ENCODE data around the gene NDUFS1. TPM values are rescaled to one million over a fixed set of nuclear protein-coding genes. Genes with fewer than 3 reads are reported as not detected.
"Not testable (repeated sequence)": the region's sequence is repeated elsewhere in the genome, so short reads cannot be mapped to it uniquely, and the experiment has no call there.

Gene NDUFS1
- total RNA-seq, 1 donor from 2014 or later, result 86.8 TPM

DNA sequence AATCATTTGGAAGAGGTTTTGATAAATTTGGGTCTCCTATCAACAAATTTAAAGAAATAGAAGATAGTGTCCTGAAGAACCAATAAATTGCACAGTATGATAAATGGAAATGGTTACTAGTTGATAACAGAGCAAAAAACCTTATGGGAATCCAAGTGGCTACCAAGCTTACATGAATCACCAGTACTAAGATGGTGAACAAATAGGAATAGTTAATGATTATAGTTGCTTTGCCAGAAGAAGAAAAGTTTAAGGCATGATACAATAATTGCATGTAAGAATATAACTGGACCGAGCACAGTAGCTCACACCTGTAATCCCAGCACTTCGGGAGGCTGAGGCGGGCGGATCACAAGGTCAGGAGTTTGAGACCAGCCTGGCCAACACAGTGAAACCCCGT lies 53.7 kb downstream of the NDUFS1 start:
- no peak for FAIRE-seq
- DNase-seq (ENCODE audit: low spot score in 2 of 2), result no peak

DNA sequence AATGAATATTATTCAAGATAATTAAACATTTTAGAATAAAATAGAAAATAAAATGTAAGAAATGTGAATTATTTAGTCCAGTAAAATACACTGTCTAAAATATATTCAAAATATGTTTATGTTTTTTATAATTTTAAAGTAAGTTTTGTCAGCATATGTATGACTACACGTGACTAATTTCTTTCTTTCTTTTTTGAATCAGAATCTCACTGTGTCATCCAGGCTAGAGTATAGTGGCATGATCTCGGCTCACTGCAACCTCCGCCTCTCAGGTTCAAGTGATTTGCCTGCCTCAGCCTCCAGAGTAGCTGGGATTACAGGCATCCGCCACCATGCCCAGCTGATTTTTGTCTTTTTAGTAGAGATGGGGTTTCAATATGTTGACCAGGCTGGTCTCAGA lies 54.2 kb downstream of the NDUFS1 start:
- FAIRE-seq, result peak; percentile 6

DNA sequence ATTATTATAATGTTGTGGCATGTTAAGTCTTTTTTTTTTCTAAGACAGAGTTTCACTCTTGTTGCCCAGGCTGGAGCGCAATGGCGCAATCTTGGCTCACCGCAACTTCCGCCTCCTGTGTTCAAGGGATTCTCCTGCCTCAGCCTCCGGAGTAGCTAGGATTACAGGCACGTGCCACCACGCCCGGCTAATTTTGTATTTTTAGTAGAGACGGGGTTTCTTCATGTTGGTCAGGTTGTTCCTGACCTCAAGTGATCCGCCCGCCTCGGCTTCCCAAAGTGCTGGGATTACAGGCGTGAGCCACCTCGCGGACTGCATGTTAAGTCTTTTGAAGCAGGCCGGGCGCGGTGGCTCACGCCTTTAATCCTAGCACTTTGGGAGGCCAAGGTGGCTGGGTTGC lies 60.4 kb downstream of the NDUFS1 start:
- not testable (repeated sequence) for DNase-seq (ENCODE audit: low spot score in 2 of 2); FAIRE-seq

More for the DNA sequence above, 54.2 kb downstream of the NDUFS1 start:
- no peak for DNase-seq (ENCODE audit: low spot score in 2 of 2)

DNA sequence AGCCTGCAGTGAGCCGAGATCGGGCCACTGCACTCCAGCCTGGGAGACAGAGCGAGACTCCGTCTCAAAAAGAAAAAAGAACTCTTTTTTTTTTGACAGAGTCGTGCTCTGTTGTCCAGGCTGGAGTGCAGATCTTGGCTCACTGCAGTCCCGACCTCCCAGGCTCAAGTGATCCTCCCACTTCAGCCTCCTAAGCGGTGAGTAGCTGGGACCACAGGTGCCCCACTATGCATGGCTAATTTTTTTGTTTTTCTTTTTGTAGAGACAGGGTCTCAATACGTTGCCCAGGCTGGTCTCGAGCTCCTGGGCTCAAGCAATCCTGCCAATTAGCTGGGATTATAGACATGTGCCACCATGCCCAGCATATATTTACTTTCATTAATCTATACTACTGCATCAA lies 60.8 kb downstream of the NDUFS1 start:
- FAIRE-seq, result no peak

DNA sequence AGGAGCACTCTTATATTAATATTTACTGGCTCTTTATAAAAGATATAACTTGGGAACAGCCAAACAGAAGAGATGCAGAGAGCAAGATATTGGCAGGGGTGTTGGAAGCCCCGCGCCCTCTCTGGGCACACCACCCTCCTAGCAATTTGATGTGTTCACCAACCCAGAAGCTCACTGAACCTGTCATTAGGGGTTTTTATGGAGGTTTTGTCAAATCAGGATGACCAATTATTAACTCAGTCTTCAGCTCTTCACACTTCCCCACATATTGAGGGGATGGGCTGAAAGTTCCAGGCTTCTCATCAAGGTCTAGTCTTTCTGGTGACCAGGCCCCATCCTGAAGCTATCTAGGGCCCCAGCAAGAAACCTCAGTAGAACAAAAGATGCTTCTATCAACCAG lies 62.4 kb downstream of the NDUFS1 start:
- DNase-seq (ENCODE audit: low spot score in 2 of 2) (no peak), FAIRE-seq (no peak)

More for the DNA sequence above, 60.8 kb downstream of the NDUFS1 start:
- no peak for DNase-seq (ENCODE audit: low spot score in 2 of 2)

DNA sequence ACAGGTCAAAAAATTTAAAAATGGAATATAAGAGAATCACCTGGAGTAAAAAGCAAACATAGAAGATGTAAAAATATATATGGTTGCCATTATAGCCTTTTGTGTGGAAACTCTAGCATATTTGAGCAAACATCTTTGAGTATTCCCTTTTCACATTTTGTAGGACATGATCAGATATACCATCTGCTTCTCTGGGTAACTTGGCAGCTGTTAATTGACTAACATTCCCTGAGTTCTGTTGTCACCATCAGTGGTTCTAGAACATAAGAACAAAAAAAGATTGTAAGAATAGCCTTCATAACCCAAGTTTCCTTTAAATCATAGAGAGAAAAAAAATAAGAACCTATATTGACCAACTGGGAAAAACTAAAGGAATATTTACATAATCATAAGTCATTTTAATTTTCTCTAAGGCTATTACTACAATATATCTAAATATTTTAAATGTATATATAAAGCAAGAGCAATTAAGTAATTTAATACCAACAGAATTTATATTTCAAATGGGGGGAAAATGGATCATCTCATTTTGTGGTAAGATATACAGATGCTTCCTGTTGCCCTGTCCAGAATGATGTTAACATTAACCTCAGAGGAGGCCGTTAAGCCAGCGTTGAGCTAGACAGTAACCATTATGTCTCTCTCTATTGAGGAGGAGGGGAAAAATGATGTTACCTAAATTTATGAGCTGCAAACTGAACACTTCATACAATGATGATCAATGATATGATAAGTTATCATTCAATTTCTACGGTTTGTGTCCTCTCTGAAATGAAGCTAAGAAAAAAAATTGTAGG lies 63.5 kb downstream of the NDUFS1 start:
- DNase-seq (ENCODE audit: low spot score in 2 of 2), result no peak
- FAIRE-seq, result no peak

DNA sequence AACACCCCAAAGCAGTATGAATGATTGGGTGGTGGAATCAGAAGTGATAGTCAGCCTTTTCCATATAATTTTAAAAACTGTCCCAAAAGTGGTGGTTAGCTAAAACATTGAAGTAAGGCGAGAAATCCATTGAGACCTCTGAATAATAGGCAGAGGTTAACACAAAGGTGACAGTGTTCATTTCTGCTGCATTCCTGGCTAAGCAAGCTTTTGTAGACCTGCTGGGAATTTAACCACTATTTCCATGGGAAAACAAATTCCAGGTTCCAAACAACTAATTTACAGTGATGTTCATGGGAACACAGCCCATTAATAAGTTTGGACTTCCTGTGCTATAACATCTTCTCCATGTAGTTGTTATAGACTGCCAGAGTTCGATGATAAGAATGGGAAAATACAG lies 66.9 kb downstream of the NDUFS1 start:
- DNase-seq (ENCODE audit: low spot score in 2 of 2) (no peak), FAIRE-seq (no peak)

DNA sequence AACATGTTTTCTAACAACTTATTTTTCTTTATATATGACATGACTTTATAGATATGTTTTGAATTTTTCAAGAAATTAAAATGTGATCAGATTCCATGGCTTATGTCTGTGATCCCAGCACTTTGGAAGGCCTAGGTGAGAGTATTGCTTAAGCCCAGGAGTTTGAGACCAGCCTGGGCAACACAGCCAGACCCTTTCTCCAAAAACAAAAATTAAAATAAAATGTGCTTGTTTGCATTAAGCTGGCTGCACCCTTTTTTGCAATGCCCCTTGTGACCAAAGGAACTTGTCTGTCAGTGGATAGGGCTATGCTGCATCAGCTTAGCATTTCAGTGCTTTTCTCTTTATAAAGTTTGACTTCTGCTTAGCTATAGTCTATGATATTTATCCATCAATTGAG lies 71.0 kb downstream of the NDUFS1 start:
- DNase-seq (ENCODE audit: low spot score in 2 of 2) (no peak), FAIRE-seq (no peak)

DNA sequence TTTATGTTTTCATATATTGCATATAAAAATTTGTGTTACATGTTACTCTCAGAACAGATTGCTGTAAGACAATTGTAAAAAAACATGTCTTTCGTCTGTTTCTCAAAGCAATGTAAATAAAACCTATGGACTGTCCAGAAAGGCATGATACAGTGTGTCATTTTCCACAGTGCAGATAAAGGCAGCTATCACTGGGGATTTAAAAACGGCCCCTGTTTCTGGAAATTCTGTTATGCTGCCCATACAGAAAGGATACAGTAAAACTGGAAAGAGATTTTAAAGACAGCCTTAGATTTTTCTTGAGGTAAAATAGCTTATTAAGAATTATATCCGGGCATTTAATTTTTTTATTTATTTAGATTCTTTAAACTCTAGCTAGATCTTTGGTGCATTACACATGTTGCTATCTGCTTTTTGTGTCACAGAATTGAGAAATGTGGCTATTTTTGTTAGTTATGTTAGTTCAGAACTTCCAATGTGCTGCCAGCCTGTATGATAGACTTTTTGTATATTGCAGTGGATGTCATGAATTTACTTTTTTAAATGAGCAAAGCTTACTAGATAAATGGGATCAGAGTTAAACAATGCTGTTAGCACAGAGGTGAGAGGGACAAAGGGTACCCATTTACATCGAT lies 72.4 kb downstream of the NDUFS1 start:
- FAIRE-seq (no peak), DNase-seq (ENCODE audit: low spot score in 2 of 2) (no peak)

DNA sequence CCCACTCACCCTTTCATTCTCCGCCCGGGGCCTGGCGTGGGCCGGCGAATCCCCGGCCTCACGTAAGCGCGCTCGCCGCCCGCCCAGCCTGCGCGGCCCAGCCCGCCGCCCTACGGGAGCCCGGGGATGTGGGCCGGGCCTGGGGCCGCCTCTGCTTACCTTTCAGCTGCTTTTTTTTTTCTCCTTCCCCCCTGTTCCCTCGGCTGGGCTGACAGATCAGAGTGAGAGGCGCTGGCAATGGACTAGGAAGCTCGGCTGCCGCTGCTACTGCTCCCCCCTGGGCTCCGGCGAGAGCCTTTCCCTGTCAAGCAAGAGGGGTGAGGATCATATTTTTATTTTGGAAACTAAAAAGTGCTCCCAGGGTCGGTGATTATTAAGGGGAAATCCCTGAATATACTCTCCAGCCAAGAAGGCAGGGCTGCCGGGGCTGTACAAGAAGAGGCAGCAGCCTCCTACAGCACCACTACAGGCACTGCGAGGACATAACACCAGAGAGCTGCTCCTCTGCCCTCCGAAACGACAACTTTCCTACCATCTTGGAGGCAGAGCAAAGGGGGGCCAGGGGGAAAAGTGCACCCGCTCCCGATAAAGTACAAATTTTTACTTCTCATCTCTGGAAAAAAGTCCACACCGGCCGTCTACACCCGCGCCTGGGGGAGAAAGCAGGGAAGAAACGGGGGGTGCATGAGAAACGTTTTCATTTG lies 73.3 kb downstream of the NDUFS1 start, which contains the start of gene INO80D:
Gene INO80D (minus strand): TSS at position 433 of the 704 bp plus-strand sequence. CDS start 23,158 bp downstream, outside the sequence.
- DNase-seq (ENCODE audit: low spot score in 2 of 2) (peak; percentile 63 to 74), FAIRE-seq (no peak)

DNA sequence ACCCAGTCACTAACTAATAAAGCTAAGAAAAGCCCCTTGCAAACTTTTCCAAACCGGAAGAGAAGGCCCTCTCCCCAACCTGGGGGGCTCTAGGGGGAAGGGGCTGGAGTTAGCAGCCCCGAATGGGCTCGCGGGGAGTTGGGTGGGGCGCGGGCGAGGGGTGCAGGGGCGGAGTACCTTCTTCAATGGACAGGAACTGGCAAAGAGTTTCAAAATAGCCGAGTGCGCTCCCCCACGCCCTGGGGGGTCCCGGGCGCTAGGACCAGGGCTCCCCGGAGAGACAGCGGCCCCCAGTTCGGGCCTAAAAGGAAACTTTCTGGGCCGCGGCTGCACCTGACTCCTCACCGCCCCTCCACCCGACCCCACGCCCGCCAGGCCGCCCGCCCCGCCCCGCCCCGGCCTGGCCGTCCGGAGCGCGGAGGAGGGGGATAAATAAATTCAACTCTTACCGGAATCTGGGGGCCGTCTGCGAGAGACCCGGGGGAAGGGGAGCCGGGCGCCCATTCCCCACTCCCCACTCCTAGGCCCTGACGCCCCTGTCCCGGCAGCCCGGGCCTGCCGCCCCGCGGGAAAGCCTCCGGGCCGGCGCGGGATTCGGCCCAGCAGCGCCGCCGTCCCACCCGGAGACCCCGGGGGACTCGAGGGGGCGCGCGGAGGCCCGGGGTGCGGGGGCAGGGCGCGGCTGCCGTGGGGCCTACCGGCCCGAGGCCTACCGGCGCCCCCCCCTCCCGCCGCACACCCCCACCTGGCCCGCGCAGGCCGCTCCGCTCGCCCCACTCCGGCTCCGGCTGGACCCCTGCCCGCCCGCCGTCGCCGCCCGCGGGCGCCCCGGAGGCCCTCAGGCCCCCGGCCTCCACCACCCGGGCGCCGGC lies 74.1 kb downstream of the NDUFS1 start:
- DNase-seq (ENCODE audit: low spot score in 2 of 2), result peak in 1 of 2 donors; percentile 36
- no peak for FAIRE-seq

DNA sequence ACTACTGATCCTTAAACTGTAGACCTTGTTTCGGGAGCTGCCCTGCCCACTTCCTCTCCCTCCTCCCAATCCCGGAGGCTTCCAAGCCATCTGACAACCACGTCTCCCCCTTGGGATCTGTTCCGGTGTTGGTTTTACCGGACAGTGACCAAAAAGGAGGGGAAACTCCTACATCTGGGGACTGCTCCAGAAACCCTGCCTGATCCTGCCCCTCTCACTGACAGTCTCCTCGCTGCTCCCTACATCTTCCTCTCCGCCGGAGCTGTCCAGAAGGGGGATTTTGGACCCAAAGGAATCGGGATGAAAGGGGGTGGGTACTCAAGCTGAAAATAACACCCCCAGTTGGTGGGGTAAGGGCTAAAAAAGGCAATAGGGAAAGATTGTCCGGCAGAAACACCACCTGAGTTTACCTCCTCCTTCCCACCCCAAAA lies 74.8 kb downstream of the NDUFS1 start:
- no peak for FAIRE-seq
- peak; percentile 41 to 61 for DNase-seq (ENCODE audit: low spot score in 2 of 2)

DNA sequence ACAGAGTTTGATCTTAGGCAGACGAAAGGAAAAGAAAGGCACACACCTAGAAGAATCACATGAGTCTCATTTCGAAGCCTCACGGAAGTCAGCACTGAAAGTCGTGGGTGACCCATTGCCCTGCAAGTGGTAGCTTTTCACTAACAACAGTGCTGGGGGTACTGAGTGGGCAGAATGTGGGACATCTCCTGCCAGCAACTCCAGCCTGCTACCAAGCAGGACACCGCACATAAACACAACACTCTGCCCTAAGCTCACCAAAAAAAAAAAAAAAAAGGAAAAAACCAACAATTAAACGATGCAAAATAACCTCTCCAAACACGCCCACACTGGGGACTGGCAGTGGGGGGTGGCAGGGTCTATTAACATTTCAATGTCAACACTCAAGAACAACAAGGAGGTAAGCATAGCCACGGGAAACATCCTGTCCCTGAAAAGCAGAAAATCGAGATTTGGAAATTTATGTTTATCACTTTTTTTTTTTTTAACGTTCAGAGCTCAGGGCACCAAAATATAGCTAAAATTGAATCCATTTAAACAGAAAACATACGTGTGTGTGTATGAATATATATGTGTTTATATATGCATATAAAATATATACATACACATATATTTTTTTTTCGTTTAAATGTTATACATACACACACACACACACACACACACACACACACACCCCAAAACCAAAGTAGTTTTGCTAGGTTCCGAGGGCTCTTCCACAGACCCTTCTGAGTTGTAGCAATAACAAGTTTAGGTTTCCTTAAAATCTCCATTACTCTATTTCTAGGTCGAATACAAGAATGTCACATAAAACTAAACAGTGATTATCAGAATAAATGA lies 75.4 kb downstream of the NDUFS1 start:
- FAIRE-seq (no peak), DNase-seq (ENCODE audit: low spot score in 2 of 2) (no peak)

DNA sequence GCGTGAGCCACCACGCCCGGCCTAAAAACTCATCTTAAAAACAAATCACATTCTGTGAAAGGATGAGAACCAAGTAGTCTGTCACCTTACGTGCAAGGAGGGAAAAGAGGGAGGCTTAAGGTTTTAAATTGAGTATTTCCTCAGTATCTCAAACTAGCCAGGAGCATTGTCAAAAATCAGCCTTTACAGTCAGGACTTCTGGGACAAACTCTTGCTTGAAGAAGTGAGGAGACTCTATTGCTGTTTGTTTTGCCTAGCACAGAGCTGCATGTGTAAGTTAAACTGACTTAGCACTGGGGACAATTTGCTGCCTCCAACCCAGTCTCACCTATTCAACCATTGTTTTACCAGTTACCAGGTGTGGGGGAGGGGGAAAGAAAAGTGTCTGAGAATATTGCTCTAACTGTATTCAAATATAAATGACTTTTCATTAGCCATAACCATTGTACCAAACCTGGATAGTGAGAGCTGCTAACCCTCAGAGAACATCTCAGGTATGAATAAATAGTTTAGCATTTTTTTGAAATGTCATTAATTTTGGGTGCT lies 76.9 kb downstream of the NDUFS1 start:
- FAIRE-seq, result no peak
- DNase-seq (ENCODE audit: low spot score in 2 of 2), result no peak

DNA sequence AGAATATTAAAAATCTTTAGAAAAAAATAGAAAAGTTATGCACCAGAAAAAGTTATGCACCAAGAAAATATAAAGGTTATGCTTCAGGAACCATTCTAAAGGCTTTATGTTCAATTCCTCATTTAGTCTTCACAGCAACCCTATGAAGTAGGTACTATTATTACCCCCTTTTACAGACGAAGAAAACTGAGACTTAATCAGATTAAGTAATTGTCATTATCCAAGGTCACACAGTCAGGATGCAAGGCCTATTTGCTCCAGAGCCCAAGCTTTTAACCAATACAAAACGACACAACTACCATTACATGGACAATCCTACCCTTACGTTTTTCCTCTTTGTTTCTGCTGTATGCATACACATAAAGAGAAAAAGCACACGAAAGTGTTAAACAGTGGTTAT lies 78.3 kb downstream of the NDUFS1 start:
- no peak for FAIRE-seq

DNA sequence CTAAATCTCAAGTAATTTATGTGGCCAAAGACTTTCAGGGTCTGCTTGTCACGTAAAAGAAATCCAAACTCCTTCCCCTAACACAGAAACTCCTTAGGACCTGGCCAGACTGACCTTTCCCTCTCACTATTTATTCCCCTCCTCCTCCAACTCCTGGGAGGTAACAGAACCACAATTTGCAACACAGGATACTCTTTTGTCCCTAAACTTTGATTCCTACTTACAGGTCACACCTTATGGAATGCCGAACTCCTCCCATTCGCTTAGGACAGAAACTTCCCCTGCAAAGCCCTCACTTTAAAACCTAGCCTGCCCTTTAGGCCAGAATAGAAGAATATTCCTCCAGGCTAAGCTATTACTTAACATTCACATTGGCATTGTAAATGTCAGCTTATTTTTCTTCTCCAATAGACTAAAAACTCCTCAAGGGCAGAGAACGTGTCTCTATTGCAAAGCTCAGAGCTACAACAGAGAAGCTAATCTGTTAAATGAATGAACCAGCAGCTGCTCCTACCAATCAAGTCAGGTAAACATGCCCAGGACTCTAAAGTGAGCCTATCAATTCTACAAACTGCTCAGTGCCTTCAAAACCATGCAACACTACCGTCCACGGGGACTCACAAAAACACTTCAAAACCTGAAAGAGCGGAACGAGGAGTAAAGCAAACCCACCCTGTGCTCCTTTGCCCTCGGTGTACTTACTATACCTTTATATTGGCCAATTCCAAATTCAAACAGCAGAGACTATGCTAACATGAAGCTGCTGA lies 79.4 kb downstream of the NDUFS1 start:
- no peak for FAIRE-seq
- DNase-seq (ENCODE audit: low spot score in 2 of 2), result no peak

More for the DNA sequence above, 78.3 kb downstream of the NDUFS1 start:
- DNase-seq (ENCODE audit: low spot score in 2 of 2), result no peak

DNA sequence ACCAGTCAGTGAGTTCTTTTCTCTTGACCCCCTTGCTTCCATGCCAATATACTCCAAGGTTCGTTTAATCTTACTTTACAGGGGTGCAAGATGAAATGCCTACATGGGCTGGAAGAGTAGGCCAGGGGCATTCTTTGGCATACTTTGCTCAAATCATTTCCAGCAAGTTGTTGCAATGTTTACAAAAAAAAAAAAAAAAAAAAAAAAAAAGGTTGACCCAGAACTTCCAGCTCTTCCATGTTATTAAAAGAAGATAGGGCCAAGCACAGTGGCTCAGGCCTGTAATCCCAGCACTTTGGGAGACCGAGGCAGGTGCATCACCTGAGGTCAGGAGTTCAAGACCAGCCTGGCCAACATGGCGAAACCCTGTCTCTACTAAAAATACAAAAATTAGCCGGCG lies 81.4 kb downstream of the NDUFS1 start:
- not testable (repeated sequence) for FAIRE-seq; DNase-seq (ENCODE audit: low spot score in 2 of 2)

DNA sequence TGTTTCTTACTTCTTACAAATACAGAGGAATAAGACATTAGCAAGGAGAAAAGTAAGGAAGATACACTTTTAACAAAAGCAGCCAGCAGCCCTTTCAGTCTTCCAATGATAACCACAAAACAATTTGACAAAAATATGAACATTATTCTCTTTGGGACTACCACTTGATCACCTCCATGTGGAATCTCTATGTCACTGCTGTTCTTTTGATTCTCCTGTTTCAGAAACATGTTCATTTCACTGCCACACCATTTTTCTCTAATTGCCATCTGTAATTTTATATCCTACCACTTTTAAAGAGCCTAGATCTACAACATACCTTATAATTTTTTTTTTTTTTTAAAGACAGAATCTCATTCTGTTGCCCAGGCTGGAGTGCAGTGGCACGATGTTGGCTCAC lies 84.1 kb downstream of the NDUFS1 start:
- FAIRE-seq, result no peak
- no peak for DNase-seq (ENCODE audit: low spot score in 2 of 2)
